Thyroid gland (tissue), 4 donors: Measurements from ENCODE around the gene GALNT14. TPM values are rescaled to one million over a fixed set of nuclear protein-coding genes. Genes with fewer than 3 reads are reported as not detected.

ENCODE experiments used
- DNase-seq, 2 donors: peaks; one replicate each; pipeline ENCODE4 v3.0.0-alpha.2; 2019
- H3K27ac ChIP-seq, 3 donors: fragments of 200-600 bp; sonication (generic); 1 replicate in 2 of 3; 2 replicates in 1 of 3; pipeline ENCODE4 v1.5.1; 2016 to 2019; ENCODE audit warnings: mild to moderate bottlenecking in 1 of 3, moderate library complexity in 1 of 3
- H3K27me3 ChIP-seq: fragments of 200-600 bp; sonication (generic); one replicate; pipeline ENCODE4 v1.5.1; 2019
- H3K36me3 ChIP-seq, 2 donors: fragments of 200-600 bp; sonication (generic); one replicate each; pipeline ENCODE4 v1.5.1; 2016 to 2019
- H3K4me1 ChIP-seq, 2 donors: fragments of 200-600 bp; sonication (generic); one replicate each; pipeline ENCODE4 v1.5.1; 2017 to 2019
- H3K4me3 ChIP-seq, 3 donors: fragments of 200-600 bp; sonication (generic); replicated peaks in 1 of 3; 1 replicate in 2 of 3; 2 replicates in 1 of 3; pipeline ENCODE4 v1.5.1; 2016; ENCODE audit warnings: mild to moderate bottlenecking in 1 of 3
- H3K9me3 ChIP-seq: fragments of 200-600 bp; sonication (generic); one replicate; pipeline ENCODE4 v1.5.1; 2017
- CTCF ChIP-seq, 6 experiments: fragments of 200-600 bp in 3 of 6; fragments of 450-650 bp in 3 of 6; sonication (generic) in 3 of 6; IDR thresholded peaks; one replicate each; pipeline ENCODE4 v1.5.1; 2016 to 2019; ENCODE audit warnings: antibody characterized with exemption in 6 of 6, mild to moderate bottlenecking in 2 of 6, inconsistent platforms in 1 of 6, moderate library complexity in 1 of 6
- POLR2A ChIP-seq, 2 donors: fragments of 450-650 bp; IDR thresholded peaks; one replicate each; pipeline ENCODE4 v1.6.1; 2017; ENCODE audit warnings: antibody characterized with exemption in 2 of 2, mild to moderate bottlenecking in 2 of 2, moderate library complexity in 1 of 2
- WGBS, 2 donors: methylation state at CpG; one replicate each; pipeline ENCODE4 v1.1.5; 2017; 5-methylcytosine and 5-hydroxymethylcytosine counted together
- intact Hi-C: fragments of 100-400 bp; cut with DNase I; formaldehyde crosslinking; loops from one replicate; pipeline ENCODE4 v1.15.1; 2023
- total RNA-seq, 4 donors: library from RNA; depleted of rRNA; stranded (reverse); fragments of >200 nt; gene quantifications; one replicate each; pipeline ENCODE4 v1.2.3, GENCODE V29; 2016

The GALNT14 gene
- total RNA-seq, 4 donors from 2014 or later, result 0.54 to 5.1 (median 1.1) TPM

- TF ChIP-seq POLR2A (IDR thresholded peaks at IDR 0.05) (no peak), CTCF (IDR thresholded peaks at IDR 0.05) (no peak)
- H3K4me3 ChIP-seq, result no peak overlapping the region
- intact Hi-C loops, result no loop called here
- H3K4me1 ChIP-seq, result no peaks in the 10 kb centered on the region
- WGBS, 2 donors, result 81 to 82% methylated on average over 7 of the region's 7 CpGs
- H3K27me3 ChIP-seq, result no peaks in the 10 kb centered on the region
- DNase-seq, result no peak
- H3K9me3 ChIP-seq, result no peaks in the 10 kb centered on the region
- H3K36me3 ChIP-seq, result no peaks in the 10 kb centered on the region
- H3K27ac ChIP-seq, result no peak overlapping the region
Measured at GRCh38 chr2:30934066-30934465, 204.2 kb downstream of the GALNT14 start.

GRCh38 chr2:30933496-30933895, 204.7 kb downstream of the GALNT14 start:
- WGBS, 2 donors, result 72 to 86% methylated on average over 5 of the region's 5 CpGs
- intact Hi-C loops, result no loop called here
- H3K27ac ChIP-seq, result no peak overlapping the region
- H3K4me1 ChIP-seq, result no peaks in the 10 kb centered on the region
- TF ChIP-seq CTCF (IDR thresholded peaks at IDR 0.05), result no peak
- TF ChIP-seq POLR2A (IDR thresholded peaks at IDR 0.05), result no peak
- H3K4me3 ChIP-seq, result no peak overlapping the region
- no peaks in the 10 kb centered on the region for H3K9me3 ChIP-seq
- DNase-seq, result no peak
- H3K36me3 ChIP-seq, result no peaks in the 10 kb centered on the region
- no peaks in the 10 kb centered on the region for H3K27me3 ChIP-seq

- no peaks in the 10 kb centered on the region for H3K9me3 ChIP-seq
- no peaks in the 10 kb centered on the region for H3K27me3 ChIP-seq
- no peak for DNase-seq
- intact Hi-C loops, result no loop called here
- TF ChIP-seq POLR2A (IDR thresholded peaks at IDR 0.05) (no peak), CTCF (IDR thresholded peaks at IDR 0.05) (no peak)
- no peaks in the 10 kb centered on the region for H3K36me3 ChIP-seq
- 64 to 67% methylated on average over 3 of the region's 3 CpGs for WGBS, 2 donors
- H3K4me1 ChIP-seq, result no peaks in the 10 kb centered on the region
- no peak overlapping the region for H3K27ac ChIP-seq
- no peak overlapping the region for H3K4me3 ChIP-seq
Measured at GRCh38 chr2:30932870-30933269, 205.4 kb downstream of the GALNT14 start.

- H3K27me3 ChIP-seq, result no peaks in the 10 kb centered on the region
- no peak overlapping the region for H3K4me3 ChIP-seq
- H3K36me3 ChIP-seq, result no peaks in the 10 kb centered on the region
- 89 to 90% methylated on average over 15 to 18 of the region's 19 CpGs for WGBS, 2 donors
- no peak for DNase-seq
- intact Hi-C loops, result no loop called here
- TF ChIP-seq CTCF (IDR thresholded peaks at IDR 0.05) (no peak), POLR2A (IDR thresholded peaks at IDR 0.05) (no peak)
- H3K27ac ChIP-seq, result no peak overlapping the region
- H3K4me1 ChIP-seq, result no peaks in the 10 kb centered on the region
- no peaks in the 10 kb centered on the region for H3K9me3 ChIP-seq
Measured at GRCh38 chr2:30931841-30932407, 206.3 kb downstream of the GALNT14 start.

GRCh38 chr2:30930716-30931115, 207.5 kb downstream of the GALNT14 start:
- H3K27ac ChIP-seq, result no peak overlapping the region
- 93 to 94% methylated on average over 2 to 3 of the region's 3 CpGs for WGBS, 2 donors
- H3K4me1 ChIP-seq, result no peaks in the 10 kb centered on the region
- H3K4me3 ChIP-seq, result no peak overlapping the region
- no peaks in the 10 kb centered on the region for H3K9me3 ChIP-seq
- H3K36me3 ChIP-seq, result no peaks in the 10 kb centered on the region
- TF ChIP-seq CTCF (IDR thresholded peaks at IDR 0.05), result no peak
- no peak for TF ChIP-seq POLR2A (IDR thresholded peaks at IDR 0.05)
- DNase-seq, result no peak
- intact Hi-C loops, result no loop called here
- no peaks in the 10 kb centered on the region for H3K27me3 ChIP-seq
